Naive thymus-derived CD8-positive, alpha-beta T cell (primary cell): ENCODE results near the gene A2M. TPM values are rescaled to one million over a fixed set of nuclear protein-coding genes. Genes with fewer than 3 reads are reported as not detected.
A peak's percentile ranks its signal among the peaks of the same experiment; 100 is the strongest.
"Not testable (repeated sequence)": the region's sequence is repeated elsewhere in the genome, so short reads cannot be mapped to it uniquely, and the experiment has no call there.

Source experiments
- ATAC-seq, 2 donors: fragments of 150-1000 bp; cut with Tn5 transposase in 1 of 2; sonication (Bioruptor Pico), chemical (Tn5 transposase) in 1 of 2; 1 replicate in 1 of 2; 2 replicates in 1 of 2; pipeline ENCODE4 v1.10.0; 2021; ENCODE audit warnings: mild to moderate bottlenecking in 2 of 2, moderate library complexity in 2 of 2
- POLR2A ChIA-PET: fragments of 350-600 bp; sonication (Branson Sonifier 250); formaldehyde crosslinking; loops from one replicate; lab custom pipeline; 2021; ENCODE audit warnings: antibody characterized with exemption; lab: Charles Lee
- DNase-seq, 10 donors: peaks; one replicate each; pipeline versions ENCODE4 v3.0.0 to v3.0.0-alpha.2; 2020 to 2022
- H3K27ac Mint-ChIP-seq, 10 donors: one replicate each; pipeline ENCODE4 v1.8.0; 2020 to 2022; ENCODE audit warnings: mild to moderate bottlenecking in 10 of 10, mixed read lengths in 10 of 10, moderate library complexity in 4 of 10, inconsistent platforms in 1 of 10
- H3K27me3 Mint-ChIP-seq, 5 donors: one replicate each; pipeline ENCODE4 v1.8.0; 2021 to 2022; ENCODE audit warnings: mixed read lengths in 5 of 5
- H3K36me3 Mint-ChIP-seq, 3 donors: one replicate each; pipeline ENCODE4 v1.8.0; 2020 to 2022; ENCODE audit warnings: mixed read lengths in 3 of 3, mild to moderate bottlenecking in 2 of 3, inconsistent platforms in 1 of 3
- H3K4me1 Mint-ChIP-seq, 4 donors: one replicate each; pipeline ENCODE4 v1.8.0; 2021 to 2022; ENCODE audit warnings: mixed read lengths in 4 of 4
- H3K4me3 Mint-ChIP-seq, 10 donors: one replicate each; pipeline ENCODE4 v1.8.0; 2020 to 2022; ENCODE audit warnings: mild to moderate bottlenecking in 10 of 10, mixed read lengths in 10 of 10, moderate library complexity in 6 of 10, inconsistent platforms in 1 of 10
- H3K9me3 Mint-ChIP-seq, 9 donors: one replicate each; pipeline ENCODE4 v1.8.0; 2020 to 2022; ENCODE audit warnings: mixed read lengths in 9 of 9, mild to moderate bottlenecking in 3 of 9, inconsistent platforms in 1 of 9, moderate library complexity in 1 of 9
- polyA plus RNA-seq, 3 donors: library from polyadenylated mRNA; unstranded; fragments of 300-500 nt; fragmentation: Illumina TruSeq; gene quantifications; one replicate each; pipeline ENCODE4 v1.2.3, GENCODE V29; 2021
- total RNA-seq, 8 experiments: library from RNA in 2 of 8; stranded (reverse) in 2 of 8; gene quantifications; one replicate each; pipeline ENCODE4 v1.2.3 and lab custom pipeline; 2021 to 2026

A2M gene
- 1 to 10 TPM in 1 of 2 experiments, under 1 TPM in 1; 0.36 to 1.5 TPM for total RNA-seq
- polyA plus RNA-seq, result under 1 TPM in 1 of 3 donors, not detected in 2; 0.03 TPM
- 0 to 0.26 (median 0) reads per million in 6 experiments for total RNA-seq (lab: John Stamatoyannopoulos, UW)

- DNase-seq (no peak), ATAC-seq (no peak)
- Mint-ChIP-seq H3K36me3 (peaks cover 0 to 7% (median 4%) of the 10 kb centered on the region in 3 donors), H3K27ac (peak within 1 kb of the TSS in 2 of 10 donors; percentile 8 to 16), H3K4me3 (peak within 1 kb of the TSS in 1 of 10 donors; percentile 11), H3K9me3 (no peaks in the 10 kb centered on the region), H3K27me3 (peaks cover 0 to 8% (median 0%) of the 10 kb centered on the region in 5 donors), H3K4me1 (peaks cover 3 to 29% (median 16%) of the 10 kb centered on the region in 4 donors)
- POLR2A ChIA-PET, result no interaction called here
Observed at GRCh38 chr12:9115731-9116559, at the start of gene A2M. Gene A2M, minus strand, starts transcription at chr12:9115919. Its CDS starts 70 bp downstream, at chr12:9115849.

DNA sequence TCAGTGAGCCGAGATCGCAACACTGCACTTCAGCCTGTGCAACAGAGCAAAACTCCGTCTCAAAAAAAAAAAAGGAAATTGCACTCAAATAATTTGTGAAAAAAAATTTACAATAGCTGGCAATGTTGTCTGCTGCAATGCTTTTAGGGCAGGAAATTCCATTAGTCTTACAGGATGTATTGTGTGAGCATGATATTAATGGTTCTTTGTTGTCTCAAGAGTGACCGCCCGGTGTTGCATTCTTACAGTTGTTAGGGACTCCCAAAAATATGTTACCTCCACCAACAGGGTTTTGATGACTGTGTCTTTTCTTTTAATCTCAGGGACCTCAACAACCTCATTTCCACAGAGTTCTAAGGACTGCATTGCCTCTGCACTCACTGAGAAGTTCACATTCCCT is 47.7 kb upstream of the A2M start:
- Mint-ChIP-seq H3K27ac (no peak overlapping the region), H3K36me3 (peaks cover 5 to 17% (median 6%) of the 10 kb centered on the region in 3 donors), H3K27me3 (peaks cover 0 to 4% (median 0%) of the 10 kb centered on the region in 5 donors), H3K4me3 (no peak overlapping the region), H3K9me3 (no peaks in the 10 kb centered on the region), H3K4me1 (no peaks in the 10 kb centered on the region)
- ATAC-seq (no peak), DNase-seq (no peak)
- POLR2A ChIA-PET, result no interaction called here

GRCh38 chr12:9156119-9156518 is 40.4 kb upstream of the A2M start:
- Mint-ChIP-seq H3K27me3 (no peaks in the 10 kb centered on the region), H3K36me3 (peaks cover 5 to 30% (median 14%) of the 10 kb centered on the region in 3 donors), H3K9me3 (peaks cover 0 to 8% (median 0%) of the 10 kb centered on the region in 9 donors), H3K4me1 (peaks cover 0 to 2% (median under 1%) of the 10 kb centered on the region in 4 donors), H3K4me3 (no peak overlapping the region), H3K27ac (no peak overlapping the region)
- ATAC-seq (no peak), DNase-seq (no peak)
- POLR2A ChIA-PET, result no interaction called here

GRCh38 chr12:9149372-9149771 is 33.7 kb upstream of the A2M start:
- POLR2A ChIA-PET, result no interaction called here
- no peak for DNase-seq
- Mint-ChIP-seq H3K4me3 (no peak overlapping the region), H3K27me3 (peaks cover 0 to 2% (median 0%) of the 10 kb centered on the region in 5 donors), H3K4me1 (peaks cover 0 to 8% (median 0%) of the 10 kb centered on the region in 4 donors), H3K27ac (no peak overlapping the region), H3K9me3 (peaks cover 9 to 34% (median 20%) of the 10 kb centered on the region in 9 donors), H3K36me3 (peaks cover 21 to 52% (median 32%) of the 10 kb centered on the region in 3 donors)
- ATAC-seq, result no peak

GRCh38 chr12:9148926-9149325 is 33.2 kb upstream of the A2M start:
- POLR2A ChIA-PET, result no interaction called here
- Mint-ChIP-seq H3K4me1 (peaks cover 0 to 9% (median 0%) of the 10 kb centered on the region in 4 donors), H3K27me3 (peaks cover 0 to 6% (median 0%) of the 10 kb centered on the region in 5 donors), H3K27ac (no peak overlapping the region), H3K36me3 (peaks cover 25 to 53% (median 36%) of the 10 kb centered on the region in 3 donors), H3K4me3 (no peak overlapping the region), H3K9me3 (peaks cover 10 to 39% (median 25%) of the 10 kb centered on the region in 9 donors)
- DNase-seq (no peak), ATAC-seq (no peak)

GRCh38 chr12:9147461-9147860 is 31.7 kb upstream of the A2M start:
- H3K4me3 Mint-ChIP-seq, result no peak overlapping the region
- no peak for ATAC-seq
- H3K4me1 Mint-ChIP-seq, result peaks cover 0 to 10% (median 0%) of the 10 kb centered on the region in 4 donors
- peaks cover 29 to 50% (median 42%) of the 10 kb centered on the region in 3 donors for H3K36me3 Mint-ChIP-seq
- H3K27me3 Mint-ChIP-seq, result peaks cover 0 to 19% (median 0%) of the 10 kb centered on the region in 5 donors
- POLR2A ChIA-PET, result no interaction called here
- DNase-seq, result no peak
- H3K9me3 Mint-ChIP-seq, result peaks cover 17 to 48% (median 29%) of the 10 kb centered on the region in 9 donors
- peak overlapping the region in 1 of 10 donors; percentile 4 for H3K27ac Mint-ChIP-seq

DNA sequence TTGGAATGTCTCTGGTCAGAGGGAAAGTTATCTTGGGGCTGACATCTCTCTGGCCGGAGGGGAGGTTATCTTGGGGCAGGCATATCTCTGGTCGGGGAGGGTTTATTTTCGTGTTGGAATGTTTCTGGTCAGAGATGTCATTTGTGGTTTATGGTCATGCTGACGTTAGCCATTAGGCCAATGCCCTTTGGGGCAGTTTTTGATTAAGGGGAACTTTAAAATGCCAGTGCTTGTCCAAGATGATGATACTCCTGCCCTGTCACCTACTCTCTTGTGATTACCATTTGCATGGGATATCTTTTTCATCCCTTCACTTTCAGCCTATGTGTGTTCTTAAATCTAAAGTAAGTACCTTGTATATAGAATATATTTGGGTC is 29.0 kb upstream of the A2M start:
- Mint-ChIP-seq H3K27me3 (peaks cover 0 to 19% (median 0%) of the 10 kb centered on the region in 5 donors), H3K4me3 (no peak overlapping the region), H3K27ac (no peak overlapping the region), H3K9me3 (peaks cover 17 to 41% (median 29%) of the 10 kb centered on the region in 9 donors), H3K36me3 (peaks cover 29 to 45% (median 38%) of the 10 kb centered on the region in 3 donors), H3K4me1 (peaks cover 0 to 10% (median 0%) of the 10 kb centered on the region in 4 donors)
- no peak for ATAC-seq
- DNase-seq, result no peak
- POLR2A ChIA-PET, result no interaction called here

- no peak for ATAC-seq
Observed at GRCh38 chr12:9143929-9144729, 28.4 kb upstream of the A2M start.

GRCh38 chr12:9143137-9143536 is 27.4 kb upstream of the A2M start:
- Mint-ChIP-seq H3K27me3 (peaks cover 0 to 19% (median 0%) of the 10 kb centered on the region in 5 donors), H3K4me3 (peak overlapping the region in 1 of 10 donors; percentile 35), H3K36me3 (peaks cover 29 to 41% (median 33%) of the 10 kb centered on the region in 3 donors), H3K9me3 (peaks cover 17 to 41% (median 29%) of the 10 kb centered on the region in 9 donors), H3K4me1 (peaks cover 0 to 8% (median 0%) of the 10 kb centered on the region in 4 donors), H3K27ac (no peak overlapping the region)
- DNase-seq (no peak), ATAC-seq (no peak)
- POLR2A ChIA-PET, result no interaction called here

More at GRCh38 chr12:9143929-9144729, 28.4 kb upstream of the A2M start:
- POLR2A ChIA-PET, result no interaction called here
- Mint-ChIP-seq H3K4me1 (peaks cover 0 to 10% (median 0%) of the 10 kb centered on the region in 4 donors), H3K36me3 (peaks cover 29 to 45% (median 38%) of the 10 kb centered on the region in 3 donors), H3K4me3 (no peak overlapping the region), H3K27ac (no peak overlapping the region), H3K9me3 (peaks cover 17 to 41% (median 29%) of the 10 kb centered on the region in 9 donors), H3K27me3 (peaks cover 0 to 19% (median 0%) of the 10 kb centered on the region in 5 donors)
- DNase-seq, result no peak

GRCh38 chr12:9139588-9140290 is 24.0 kb upstream of the A2M start:
- DNase-seq, ATAC-seq, POLR2A ChIA-PET, H3K4me3 Mint-ChIP-seq, H3K4me1 Mint-ChIP-seq: not testable (repeated sequence)
- H3K36me3 Mint-ChIP-seq, result peaks cover 10 to 15% (median 14%) of the 10 kb centered on the region in 3 donors
- peaks cover 8 to 17% (median 13%) of the 10 kb centered on the region in 9 donors for H3K9me3 Mint-ChIP-seq
- H3K27ac Mint-ChIP-seq, result peak overlapping the region in 1 of 10 donors; percentile 42
- H3K27me3 Mint-ChIP-seq, result peaks cover 0 to 19% (median 0%) of the 10 kb centered on the region in 5 donors

DNA sequence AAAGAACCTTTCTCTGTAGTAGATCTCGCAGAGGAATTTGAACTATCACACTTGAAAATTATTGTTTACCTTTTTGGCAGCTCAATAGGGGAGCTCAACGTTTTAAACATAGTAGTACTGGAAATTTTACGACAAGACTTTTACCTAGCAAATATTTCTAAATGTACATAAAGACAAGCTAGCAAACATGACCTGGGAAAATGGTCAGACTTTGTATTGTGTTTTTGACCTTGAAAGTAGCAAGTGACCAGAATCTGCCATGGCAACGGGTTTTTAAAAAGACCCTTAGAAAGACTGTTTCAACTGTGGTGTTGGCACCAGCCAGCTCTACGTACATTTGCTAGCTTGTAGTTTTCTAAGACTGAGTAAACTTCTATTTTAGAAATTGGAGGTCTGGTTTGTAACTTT is 20.2 kb upstream of the A2M start:
- peaks cover 0 to 3% (median 1%) of the 10 kb centered on the region in 4 donors for H3K4me1 Mint-ChIP-seq
- H3K27me3 Mint-ChIP-seq, result no peaks in the 10 kb centered on the region
- peaks cover 0 to 4% (median 2%) of the 10 kb centered on the region in 3 donors for H3K36me3 Mint-ChIP-seq
- H3K27ac Mint-ChIP-seq, result no peak overlapping the region
- ATAC-seq, result no peak
- H3K9me3 Mint-ChIP-seq, result peaks cover 0 to 3% (median 0%) of the 10 kb centered on the region in 9 donors
- POLR2A ChIA-PET, result no interaction called here
- H3K4me3 Mint-ChIP-seq, result no peak overlapping the region
- no peak for DNase-seq
